Progenitor cell of endocrine pancreas (in vitro differentiated cells): ENCODE data around the gene BBIP1. TPM values are rescaled to one million over a fixed set of nuclear protein-coding genes. Genes with fewer than 3 reads are reported as not detected.

Experiments used
- DNase-seq: peaks from one replicate; pipeline ENCODE4 v3.0.0; 2021; ENCODE audit warnings: low spot score; ENCODE audit not compliant: unreplicated experiment
- H3K27ac Mint-ChIP-seq: 2 replicates; pipeline ENCODE4 v1.8.0; 2021; ENCODE audit warnings: mild to moderate bottlenecking, moderate library complexity, mixed read lengths
- H3K27me3 Mint-ChIP-seq: 2 replicates; pipeline ENCODE4 v1.8.0; 2021; ENCODE audit warnings: mixed read lengths
- H3K36me3 Mint-ChIP-seq: 2 replicates; pipeline ENCODE4 v1.8.0; 2022; ENCODE audit warnings: mixed read lengths; ENCODE audit not compliant: insufficient read depth
- H3K4me1 Mint-ChIP-seq: 2 replicates; pipeline ENCODE4 v1.8.0; 2021; ENCODE audit warnings: low read depth, mixed read lengths
- H3K4me3 Mint-ChIP-seq: 2 replicates; pipeline ENCODE4 v1.8.0; 2021; ENCODE audit warnings: low read depth, mild to moderate bottlenecking, moderate library complexity, mixed read lengths
- H3K9me3 Mint-ChIP-seq: 2 replicates; pipeline ENCODE4 v1.8.0; 2021; ENCODE audit warnings: low read depth, mixed read lengths
- CTCF ChIP-seq: fragments of 200-600 bp; sonication (generic); IDR thresholded peaks from one replicate; pipeline ENCODE4 v1.5.0; 2021; ENCODE audit warnings: antibody characterized with exemption, mild to moderate bottlenecking; ENCODE audit not compliant: unreplicated experiment
- total RNA-seq: library from RNA; stranded (reverse); gene quantifications from 2 replicates; pipeline ENCODE4 v1.2.1, GENCODE V29; 2021

Gene BBIP1
- total RNA-seq, 1 donor from 2014 or later: 26.8 TPM

- Mint-ChIP-seq H3K9me3 (no peaks in the 10 kb centered on the region), H3K36me3 (no peaks in the 10 kb centered on the region), H3K27me3 (no peaks in the 10 kb centered on the region), H3K4me3 (no peak overlapping the region), H3K27ac (no peak overlapping the region), H3K4me1 (peaks cover 9% of the 10 kb centered on the region)
- no peak for DNase-seq
- TF ChIP-seq CTCF: no peak
These were observed 45.7 kb upstream of the BBIP1 start for GRCh38 chr10:110964681-110965080.

- Mint-ChIP-seq H3K9me3 (no peaks in the 10 kb centered on the region), H3K4me3 (no peak overlapping the region), H3K36me3 (no peaks in the 10 kb centered on the region), H3K4me1 (peaks cover 9% of the 10 kb centered on the region), H3K27me3 (no peaks in the 10 kb centered on the region), H3K27ac (no peak overlapping the region)
- no peak for TF ChIP-seq CTCF
- no peak for DNase-seq
These were observed 44.2 kb upstream of the BBIP1 start for GRCh38 chr10:110963162-110963561.

GRCh38 chr10:110962443-110962842 lies 43.5 kb upstream of the BBIP1 start:
- Mint-ChIP-seq H3K27me3 (no peaks in the 10 kb centered on the region), H3K36me3 (no peaks in the 10 kb centered on the region), H3K4me1 (peaks cover 9% of the 10 kb centered on the region), H3K4me3 (no peak overlapping the region), H3K27ac (no peak overlapping the region), H3K9me3 (no peaks in the 10 kb centered on the region)
- no peak for TF ChIP-seq CTCF
- no peak for DNase-seq

GRCh38 chr10:110960333-110960712 lies 41.3 kb upstream of the BBIP1 start:
- H3K4me1 Mint-ChIP-seq: peaks cover 9% of the 10 kb centered on the region
- no peak for TF ChIP-seq CTCF
- no peaks in the 10 kb centered on the region for H3K27me3 Mint-ChIP-seq
- no peaks in the 10 kb centered on the region for H3K36me3 Mint-ChIP-seq
- H3K9me3 Mint-ChIP-seq: no peaks in the 10 kb centered on the region
- H3K27ac Mint-ChIP-seq: no peak overlapping the region
- no peak for DNase-seq
- no peak overlapping the region for H3K4me3 Mint-ChIP-seq

- no peaks in the 10 kb centered on the region for H3K27me3 Mint-ChIP-seq
- H3K4me1 Mint-ChIP-seq: peaks cover 8% of the 10 kb centered on the region
- TF ChIP-seq CTCF: no peak
- H3K36me3 Mint-ChIP-seq: peaks cover 4% of the 10 kb centered on the region
- no peak for DNase-seq
- no peak overlapping the region for H3K27ac Mint-ChIP-seq
- H3K9me3 Mint-ChIP-seq: peaks cover 3% of the 10 kb centered on the region
- no peak overlapping the region for H3K4me3 Mint-ChIP-seq
These were observed 40.7 kb upstream of the BBIP1 start for GRCh38 chr10:110959379-110960332.
